Activated CD4-positive, CD25-positive, alpha-beta regulatory T cell treated with anti-CD3 and anti-CD28 coated beads, Interleukin-2, amount 50 U/mL, for 72 hours (primary cell): ENCODE results near the gene FRK.
"Not testable (repeated sequence)": the region's sequence is repeated elsewhere in the genome, so short reads cannot be mapped to it uniquely, and the experiment has no call there.

Source experiments
- DNase-seq: peaks from one replicate; pipeline ENCODE4 v3.0.0; 2021

Gene FRK

GRCh38 chr6:116073765-116074440 is 13.2 kb upstream of the FRK start:
- no peak for DNase-seq

- DNase-seq, result no peak
These were observed 11.7 kb upstream of the FRK start for GRCh38 chr6:116072368-116072767.

GRCh38 chr6:116070616-116071389 is 10.1 kb upstream of the FRK start:
- no peak for DNase-seq

- no peak for DNase-seq
These were observed 9.4 kb upstream of the FRK start for GRCh38 chr6:116070101-116070500.

- no peak for DNase-seq
These were observed 6.1 kb upstream of the FRK start for GRCh38 chr6:116066789-116067188.

GRCh38 chr6:116064666-116065065 is 4.0 kb upstream of the FRK start:
- DNase-seq, result no peak

DNA sequence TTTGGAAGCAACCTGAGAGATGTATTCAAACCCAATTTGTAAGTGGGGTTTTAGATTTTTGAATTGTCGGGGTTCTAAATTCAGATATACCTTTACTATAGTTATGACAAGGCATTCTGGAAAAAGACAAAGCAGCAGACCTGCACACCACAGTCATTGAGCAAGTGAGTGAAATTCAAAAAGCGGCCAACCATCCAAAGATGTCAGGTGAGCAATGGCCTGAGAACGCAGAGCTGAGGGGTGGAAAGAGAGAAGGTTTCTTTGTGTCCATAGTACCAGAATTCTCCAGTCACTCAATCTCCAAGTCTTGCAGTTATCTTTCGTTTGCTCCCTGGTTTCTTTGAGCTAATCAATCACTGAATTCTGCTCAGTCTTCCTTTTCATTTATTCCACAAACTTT is 1.8 kb upstream of the FRK start:
- DNase-seq, result no peak

- no peak for DNase-seq
These were observed 749 bp downstream of the FRK start for GRCh38 chr6:116059713-116060571.

- DNase-seq, result no peak
These were observed 2.9 kb downstream of the FRK start for GRCh38 chr6:116057766-116058165.

- DNase-seq, result no peak
These were observed 5.2 kb downstream of the FRK start for GRCh38 chr6:116055513-116055912.

DNA sequence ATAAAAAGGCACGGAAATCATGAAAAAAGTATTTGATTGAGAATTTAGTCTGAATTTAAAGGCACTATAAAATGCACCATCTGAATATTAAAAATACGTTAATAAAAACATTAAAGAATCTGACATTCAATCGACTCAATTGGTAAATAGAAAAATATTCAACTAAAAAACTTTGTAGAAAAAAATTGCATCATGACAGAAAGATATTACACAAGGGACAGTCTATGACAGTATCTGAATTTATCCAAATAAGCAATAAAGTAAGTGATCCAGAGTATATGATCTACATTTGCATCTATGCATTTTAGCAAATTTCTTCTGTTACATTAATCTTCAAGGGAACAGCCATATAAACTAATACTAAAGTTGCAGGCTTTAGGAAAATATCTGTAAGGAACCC is 9.4 kb downstream of the FRK start:
- no peak for DNase-seq

DNA sequence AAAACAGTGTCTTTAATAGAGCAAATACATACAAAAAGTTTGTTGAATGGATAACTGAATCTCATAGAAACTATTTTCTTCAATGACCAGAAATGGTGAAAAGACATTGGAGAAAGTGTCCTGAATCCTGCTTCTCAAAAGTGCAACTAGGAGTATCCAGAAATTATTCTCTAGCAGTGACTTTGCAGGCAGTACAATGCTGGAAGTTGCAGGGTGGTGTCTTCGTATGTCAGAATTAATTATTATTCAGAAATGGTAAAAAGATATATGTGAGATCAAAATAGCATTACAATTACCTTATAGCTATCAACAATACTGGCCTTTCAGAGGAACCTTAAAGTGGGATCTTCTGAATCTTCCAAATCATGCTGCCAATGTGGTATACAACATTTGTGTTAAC is 10.0 kb downstream of the FRK start:
- no peak for DNase-seq

GRCh38 chr6:116049321-116049720 is 11.4 kb downstream of the FRK start:
- no peak for DNase-seq

- DNase-seq, result no peak
These were observed 13.3 kb downstream of the FRK start for GRCh38 chr6:116047173-116047933.

DNA sequence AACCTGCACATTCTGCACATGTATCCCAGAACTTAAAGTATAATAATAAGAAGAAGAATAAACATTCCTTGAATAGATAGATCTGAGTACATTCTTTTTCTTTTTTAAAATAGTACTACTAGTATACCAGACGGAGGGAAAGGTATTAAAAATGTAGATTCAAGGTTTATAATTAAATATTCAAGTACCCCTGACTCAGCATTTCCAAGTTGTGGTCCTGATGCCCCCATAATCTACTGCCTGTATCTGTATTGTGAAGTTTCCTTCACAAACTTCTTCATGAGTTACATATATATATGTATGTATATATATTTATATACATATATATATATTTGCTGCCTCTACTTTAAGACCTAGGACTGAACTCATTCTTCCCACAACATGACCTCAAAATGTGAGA is 14.0 kb downstream of the FRK start:
- no peak for DNase-seq

- not testable (repeated sequence) for DNase-seq
These were observed 14.4 kb downstream of the FRK start for GRCh38 chr6:116046272-116046671.

DNA sequence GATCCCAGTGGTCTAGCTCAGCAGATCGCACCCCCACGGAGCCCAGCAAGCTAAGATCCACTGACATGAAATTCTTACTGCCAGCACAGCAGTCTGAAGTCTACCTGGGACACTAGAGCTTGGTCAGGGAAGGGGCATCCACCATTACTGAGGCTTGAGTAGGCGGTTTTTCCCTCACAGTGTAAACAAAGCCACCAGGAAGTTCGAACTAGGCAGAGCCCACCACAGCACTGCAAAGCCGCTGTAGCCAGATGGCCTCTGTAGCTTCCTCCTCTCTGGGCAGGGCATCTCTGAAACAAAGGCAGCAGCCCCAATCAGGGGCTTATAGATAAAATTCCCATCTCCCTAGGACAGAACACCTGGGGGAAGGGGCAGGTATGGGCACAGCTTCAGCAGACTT is 18.8 kb downstream of the FRK start:
- no peak for DNase-seq

GRCh38 chr6:116040993-116041392 is 19.7 kb downstream of the FRK start:
- no peak for DNase-seq

DNA sequence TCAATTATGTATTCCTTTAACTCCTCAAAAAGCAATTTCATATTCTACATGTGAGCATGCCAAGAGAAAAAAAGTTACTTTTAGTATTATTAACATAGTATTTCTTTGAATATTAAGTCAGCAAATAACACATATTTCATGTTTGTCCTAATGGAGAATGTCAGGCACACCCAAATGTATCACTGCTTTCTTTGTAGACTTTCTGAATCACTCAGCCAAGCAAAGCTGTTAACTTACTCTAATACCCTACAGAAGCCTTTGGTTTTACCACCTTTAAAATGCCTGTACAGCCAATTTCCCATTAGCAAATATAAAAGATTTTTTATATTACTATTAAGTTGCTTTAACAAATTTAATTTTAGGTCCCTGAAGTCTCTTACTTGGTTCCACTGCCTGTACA is 23.8 kb downstream of the FRK start:
- DNase-seq, result no peak

GRCh38 chr6:116036075-116036773 is 24.5 kb downstream of the FRK start:
- DNase-seq, result no peak

- DNase-seq, result no peak
These were observed 25.1 kb downstream of the FRK start for GRCh38 chr6:116035616-116036015.

DNA sequence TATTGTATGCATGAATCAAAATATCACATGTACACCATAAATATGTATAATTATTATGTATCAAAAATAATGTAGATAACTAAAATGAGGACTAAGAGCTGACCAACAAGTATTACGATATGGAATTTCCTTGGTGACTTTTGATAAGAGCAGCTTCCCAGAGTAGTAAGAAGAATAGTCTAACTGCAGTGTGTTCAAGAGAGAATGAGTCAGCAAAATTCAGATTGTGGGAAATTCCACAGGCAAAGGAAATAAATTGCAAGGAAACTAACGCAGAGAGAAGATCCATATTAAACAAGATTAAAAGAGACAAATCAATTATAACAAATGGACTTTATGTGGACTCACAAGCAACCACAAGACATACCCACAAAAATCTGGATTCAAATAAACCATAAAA is 26.4 kb downstream of the FRK start:
- DNase-seq, result no peak
